K562 (cell line): Measurements from ENCODE around the gene LZTR1. TPM values are rescaled to one million over a fixed set of nuclear protein-coding genes. Genes with fewer than 3 reads are reported as not detected.

Experiments
- ARNT ChIP-seq, 2 experiments: fragments of 450-650 bp; IDR thresholded peaks; 2 replicates each; pipeline ENCODE4 v1.6.1; 2016; ENCODE audit warnings: mild to moderate bottlenecking in 1 of 2
- BRCA1 ChIP-seq, 2 experiments: fragments of 450-650 bp in 1 of 2; sonication (generic) in 1 of 2; formaldehyde crosslinking in 1 of 2; IDR thresholded peaks; 2 replicates each; pipeline versions ENCODE4 v1.5.0 to v1.6.1; 2017 to 2020; ENCODE audit warnings: mild to moderate bottlenecking in 1 of 2, missing genetic modification reagents in 1 of 2
- C11orf30 ChIP-seq: fragments of 450-650 bp; IDR thresholded peaks from 2 replicates; pipeline ENCODE4 v1.6.1; 2016; ENCODE audit warnings: low read depth, mild to moderate bottlenecking
- CREM ChIP-seq: IDR thresholded peaks from 2 replicates; pipeline ENCODE4 v1.6.1; 2014; ENCODE audit warnings: antibody characterized with exemption, low read depth
- ELF2 ChIP-seq: fragments of 250-450 bp; sonication (Bioruptor Pico); IDR thresholded peaks from 2 replicates; pipeline ENCODE4 v1.5.0; 2021; ENCODE audit warnings: mild to moderate bottlenecking
- ESRRA ChIP-seq: fragments of 450-650 bp; IDR thresholded peaks from 2 replicates; pipeline ENCODE4 v1.6.1; 2014; ENCODE audit warnings: low read depth, mild to moderate bottlenecking, moderate library complexity, borderline replicate concordance
- ETS2 ChIP-seq: IDR thresholded peaks from 2 replicates; pipeline ENCODE4 v1.6.1; 2016; ENCODE audit warnings: borderline replicate concordance, missing genetic modification characterization, mild to moderate bottlenecking, moderate library complexity, missing compliant biosample characterization; ENCODE audit not compliant: poor library complexity, severe bottlenecking
- EZH2 ChIP-seq: IDR thresholded peaks from 2 replicates; pipeline ENCODE4 v1.6.1; 2012; ENCODE audit warnings: low read depth, mild to moderate bottlenecking, inconsistent platforms, low read length, borderline replicate concordance
- FIP1L1 ChIP-seq: fragments of 200-400 bp; formaldehyde crosslinking; IDR thresholded peaks from 2 replicates; pipeline ENCODE4 v1.6.1; 2018; ENCODE audit warnings: mild to moderate bottlenecking, low read depth, low read length; ENCODE audit not compliant: poor library complexity, severe bottlenecking
- GTF2F1 ChIP-seq: IDR thresholded peaks from 2 replicates; pipeline ENCODE4 v1.6.1; 2011; ENCODE audit warnings: low read depth, low read length, improper control_type of control experiment
- HIVEP1 ChIP-seq: fragments of 250-450 bp; sonication (Bioruptor Pico); IDR thresholded peaks from 2 replicates; pipeline ENCODE4 v1.4.0; 2020; ENCODE audit warnings: mild to moderate bottlenecking
- HNRNPLL ChIP-seq: fragments of 200-400 bp; formaldehyde crosslinking; IDR thresholded peaks from 2 replicates; pipeline ENCODE4 v1.6.1; 2017; ENCODE audit warnings: low read length, low read depth, mild to moderate bottlenecking; ENCODE audit not compliant: poor library complexity, severe bottlenecking
- MAX ChIP-seq: sonication (generic); formaldehyde crosslinking; IDR thresholded peaks from 2 replicates; pipeline ENCODE4 v1.9.0; 2022; ENCODE audit warnings: mild to moderate bottlenecking, missing genetic modification reagents
- MED1 ChIP-seq: sonication (generic); formaldehyde crosslinking; IDR thresholded peaks from 2 replicates; pipeline ENCODE4 v1.8.1; 2023; ENCODE audit warnings: missing genetic modification reagents, borderline replicate concordance
- PHB ChIP-seq: fragments of 250-450 bp; sonication (Bioruptor Pico); IDR thresholded peaks from 2 replicates; pipeline ENCODE4 v1.5.0; 2021
- POLR2AphosphoS2 ChIP-seq: IDR thresholded peaks from 2 replicates; pipeline ENCODE4 v1.6.1; 2012; ENCODE audit warnings: low read length, improper control_type of control experiment
- PURB ChIP-seq: sonication (generic); formaldehyde crosslinking; IDR thresholded peaks from 2 replicates; pipeline ENCODE4 v1.9.0; 2021; ENCODE audit warnings: low read depth, mild to moderate bottlenecking, missing genetic modification reagents
- RFX7 ChIP-seq: fragments of 250-450 bp; sonication (Bioruptor Pico); IDR thresholded peaks from 2 replicates; pipeline ENCODE4 v1.5.1; 2021; ENCODE audit warnings: mild to moderate bottlenecking
- SAFB2 ChIP-seq: fragments of 200-400 bp; formaldehyde crosslinking; IDR thresholded peaks from 2 replicates; pipeline ENCODE4 v1.6.1; 2018; ENCODE audit warnings: borderline replicate concordance, low read length, low read depth, moderate library complexity; ENCODE audit not compliant: severe bottlenecking
- SP2 ChIP-seq: IDR thresholded peaks from 2 replicates; pipeline ENCODE4 v1.6.1; 2011; ENCODE audit warnings: mild to moderate bottlenecking, low read depth, low read length, moderate library complexity; ENCODE audit not compliant: poor library complexity, severe bottlenecking; ENCODE audit errors: extremely low read depth
- SRF ChIP-seq, 2 experiments: fragments of 250-450, 450-650 bp in 1 of 2; sonication (Bioruptor Pico) in 1 of 2; sonication (generic) in 1 of 2; formaldehyde crosslinking; IDR thresholded peaks; 2 replicates each; pipeline versions ENCODE4 v1.5.0 to v1.5.1; 2020 to 2022; ENCODE audit warnings: mild to moderate bottlenecking in 1 of 2, missing genetic modification reagents in 1 of 2
- ZBTB7A ChIP-seq: IDR thresholded peaks from 2 replicates; pipeline ENCODE4 v1.6.1; 2011; ENCODE audit warnings: low read depth, mild to moderate bottlenecking, low read length, moderate library complexity, borderline replicate concordance; ENCODE audit not compliant: control insufficient read depth
- ZNF140 ChIP-seq: fragments of 250-450 bp; sonication (Bioruptor Pico); IDR thresholded peaks from 2 replicates; pipeline ENCODE4 v1.8.0; 2021; ENCODE audit warnings: moderate library complexity, mild to moderate bottlenecking, inconsistent platforms
- ZNF507 ChIP-seq: conservative IDR thresholded peaks from 2 replicates; pipeline ENCODE4 v1.6.1; 2017; ENCODE audit warnings: missing genetic modification characterization, missing compliant biosample characterization
- ZNF668 ChIP-seq: fragments of 250-450 bp; sonication (Bioruptor Pico); IDR thresholded peaks from 2 replicates; pipeline ENCODE4 v1.8.0; 2022; ENCODE audit warnings: mild to moderate bottlenecking, inconsistent platforms
- ZNF780A ChIP-seq: fragments of 250-450 bp; sonication (Bioruptor Pico); IDR thresholded peaks from 2 replicates; pipeline ENCODE4 v1.5.0; 2021; ENCODE audit warnings: mild to moderate bottlenecking
- polyA plus RNA-seq, 8 experiments: library from polyadenylated mRNA; depleted of rRNA in 4 of 8; stranded (reverse) in 5 of 8; unstranded in 3 of 8; fragments of >200 nt; fragmentation: Nextera tagmentation in 2 of 8; fragmentation: Illumina TruSeq in 1 of 8; extraction: Ambion mirVana in 2 of 8; extraction: Trizol in 1 of 8; gene quantifications; 2 replicates each; pipeline versions ENCODE4 v1.2.1 to v1.2.3, GENCODE V29; 2011 to 2014; ENCODE audit warnings: inconsistent platforms in 1 of 8, missing spikeins in 1 of 8
- total RNA-seq, 7 experiments: library from RNA; depleted of rRNA in 6 of 7; stranded (reverse); fragments of >200 nt in 6 of 7; fragmentation: Illumina TruSeq in 2 of 7; extraction: Trizol in 2 of 7; gene quantifications; 2 replicates each; pipeline versions ENCODE4 v1.2.1 to v1.2.3, GENCODE V29; 2011 to 2021; ENCODE audit warnings: low replicate concordance in 1 of 7
- TF ChIP-seq, protein P1 (sequence below): fragments of 450-650 bp; formaldehyde crosslinking; IDR thresholded peaks from 2 replicates; pipeline ENCODE4 v1.4.0; 2020; ENCODE audit warnings: mild to moderate bottlenecking
- TF ChIP-seq, protein P2 (sequence below): sonication (generic); formaldehyde crosslinking; IDR thresholded peaks from 2 replicates; pipeline ENCODE4 v1.8.0; 2022; ENCODE audit warnings: missing genetic modification reagents, mild to moderate bottlenecking, moderate library complexity, borderline replicate concordance

LZTR1 gene
- total and polyA plus RNA-seq, 9 of the 15 experiments (the other 6 are each of a cell fraction or from before 2014, with no cell fraction given): 2.2 to 135 (median 63.0) TPM

DNA sequence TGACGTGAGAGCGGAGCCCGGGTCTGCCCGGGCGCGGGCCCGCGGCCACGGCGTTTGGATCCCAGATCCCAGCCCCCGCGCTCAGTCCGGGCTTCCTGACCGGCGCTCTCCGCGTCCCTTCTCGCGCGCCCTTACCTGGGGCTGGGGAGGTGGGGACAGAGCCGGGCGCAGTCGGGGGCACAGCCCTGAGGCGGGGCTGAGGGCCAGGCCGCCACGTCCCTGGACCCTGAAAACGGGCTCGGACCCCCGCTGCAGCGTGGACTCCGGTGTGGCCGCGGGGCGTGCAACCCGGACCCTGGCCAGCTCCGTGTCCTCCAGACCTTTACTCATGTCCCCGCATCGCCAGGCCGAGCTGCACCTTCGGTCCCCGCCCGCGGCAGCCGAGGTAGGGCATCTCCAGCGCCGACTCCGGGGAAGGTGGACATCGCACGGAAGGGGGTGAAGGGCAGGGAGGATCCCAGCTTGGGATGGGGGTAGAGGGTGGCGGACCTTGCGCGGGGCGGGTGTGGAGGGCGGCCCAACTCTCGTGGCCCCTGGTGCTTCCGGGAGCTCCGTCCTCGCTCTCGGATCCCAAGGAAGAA, 24.9 kb upstream of the LZTR1 start (continued):
- TF ChIP-seq BRCA1 (IDR thresholded peaks at IDR 0.05) (no peak), BRCA1 (CRISPR knock-in tag; IDR thresholded peaks at IDR 0.05) (0 out of 2 replicates have a peak, but pooled peaks have one; percentile 7), RFX7 (CRISPR knock-in tag) (no peak), SRF (CRISPR knock-in tag; IDR thresholded peaks at IDR 0.05) (0 out of 4 replicates have a peak, but pooled peaks of 1 of the 2 experiments have one; percentile 1), MED1 (CRISPR knock-in tag) (0 out of 2 replicates have a peak, but pooled peaks have one; percentile 19), PURB (CRISPR knock-in tag) (0 out of 2 replicates have a peak, but pooled peaks have one; percentile 40), C11orf30 (no peak), POLR2AphosphoS2 (no peak), ETS2 (tag) (peak; percentile 38), ZNF140 (CRISPR knock-in tag) (no peak), GTF2F1 (no peak), HIVEP1 (no peak), EZH2 (no peak), ZNF507 (tag) (peak; percentile 8; the same call in 1 of the 2 replicates), FIP1L1 (peak; percentile 26), ZNF780A (no peak), MAX (peak; percentile 8; the same call in 1 of the 2 replicates), SP2 (no peak), ZNF668 (CRISPR knock-in tag) (no peak), ESRRA (no peak), ARNT (IDR thresholded peaks at IDR 0.05) (no peak), HNRNPLL (no peak), PHB (CRISPR knock-in tag) (no peak), ZBTB7A (peak; percentile 6; the same call in 1 of the 2 replicates), SAFB2 (no peak), ELF2 (CRISPR knock-in tag) (no peak), CREM (0 out of 2 replicates have a peak, but pooled peaks have one; percentile 2)
- TF ChIP-seq, protein P1, sequence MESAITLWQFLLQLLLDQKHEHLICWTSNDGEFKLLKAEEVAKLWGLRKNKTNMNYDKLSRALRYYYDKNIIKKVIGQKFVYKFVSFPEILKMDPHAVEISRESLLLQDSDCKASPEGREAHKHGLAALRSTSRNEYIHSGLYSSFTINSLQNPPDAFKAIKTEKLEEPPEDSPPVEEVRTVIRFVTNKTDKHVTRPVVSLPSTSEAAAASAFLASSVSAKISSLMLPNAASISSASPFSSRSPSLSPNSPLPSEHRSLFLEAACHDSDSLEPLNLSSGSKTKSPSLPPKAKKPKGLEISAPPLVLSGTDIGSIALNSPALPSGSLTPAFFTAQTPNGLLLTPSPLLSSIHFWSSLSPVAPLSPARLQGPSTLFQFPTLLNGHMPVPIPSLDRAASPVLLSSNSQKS: no peak
- TF ChIP-seq, protein P2, sequence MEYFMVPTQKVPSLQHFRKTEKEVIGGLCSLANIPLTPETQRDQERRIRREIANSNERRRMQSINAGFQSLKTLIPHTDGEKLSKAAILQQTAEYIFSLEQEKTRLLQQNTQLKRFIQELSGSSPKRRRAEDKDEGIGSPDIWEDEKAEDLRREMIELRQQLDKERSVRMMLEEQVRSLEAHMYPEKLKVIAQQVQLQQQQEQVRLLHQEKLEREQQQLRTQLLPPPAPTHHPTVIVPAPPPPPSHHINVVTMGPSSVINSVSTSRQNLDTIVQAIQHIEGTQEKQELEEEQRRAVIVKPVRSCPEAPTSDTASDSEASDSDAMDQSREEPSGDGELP (CRISPR knock-in tag): 0 out of 2 replicates have a peak, but pooled peaks have one; percentile 15
